Left ventricle myocardium inferior (tissue), 1 donor: ENCODE measurements around the gene RPH3AL. TPM values are rescaled to one million over a fixed set of nuclear protein-coding genes. Genes with fewer than 3 reads are reported as not detected.
"Not testable (repeated sequence)": the region's sequence is repeated elsewhere in the genome, so short reads cannot be mapped to it uniquely, and the experiment has no call there.

ENCODE experiments used
- DNase-seq: peaks from one replicate; pipeline ENCODE4 v3.0.0-alpha.2; 2020
- H3K27ac ChIP-seq: fragments of 200-600 bp; replicated peaks from 2 replicates; pipeline ENCODE4 v1.8.0; 2021
- H3K27me3 ChIP-seq: fragments of 200-600 bp; 2 replicates; pipeline ENCODE4 v1.8.0; 2021; ENCODE audit warnings: low read depth
- H3K36me3 ChIP-seq: fragments of 200-600 bp; 2 replicates; pipeline ENCODE4 v1.8.0; 2021
- H3K4me1 ChIP-seq: fragments of 200-600 bp; 2 replicates; pipeline ENCODE4 v1.8.0; 2021
- H3K4me3 ChIP-seq: fragments of 200-600 bp; 2 replicates; pipeline ENCODE4 v1.8.0; 2021; ENCODE audit warnings: mild to moderate bottlenecking, moderate library complexity
- H3K9me3 ChIP-seq: fragments of 200-600 bp; replicated peaks from 2 replicates; pipeline ENCODE4 v1.8.0; 2021
- intact Hi-C: fragments of 100-400 bp; cut with micrococcal nuclease; formaldehyde crosslinking; loops from one replicate; pipeline ENCODE4 v1.11.0; 2022
- total RNA-seq: library from RNA; stranded (reverse); fragmentation: NEBNext Ultra II Directional; extraction: Animal tissue kit (Norgen Biotek cat#: 25700); gene quantifications from one replicate; pipeline ENCODE4 v1.2.1, GENCODE V29; 2021
- TF ChIP-seq, protein P1 (sequence below): fragments of 200-600 bp; IDR thresholded peaks from 2 replicates; pipeline ENCODE4 v1.8.0; 2021; ENCODE audit warnings: antibody characterized with exemption, mild to moderate bottlenecking, borderline replicate concordance
- donor health status: DM: no; HTN: yes; CAD: no; lungs with severe emphysema.

Gene RPH3AL
- total RNA-seq, 1 donor from 2014 or later = 4.0 TPM

DNA sequence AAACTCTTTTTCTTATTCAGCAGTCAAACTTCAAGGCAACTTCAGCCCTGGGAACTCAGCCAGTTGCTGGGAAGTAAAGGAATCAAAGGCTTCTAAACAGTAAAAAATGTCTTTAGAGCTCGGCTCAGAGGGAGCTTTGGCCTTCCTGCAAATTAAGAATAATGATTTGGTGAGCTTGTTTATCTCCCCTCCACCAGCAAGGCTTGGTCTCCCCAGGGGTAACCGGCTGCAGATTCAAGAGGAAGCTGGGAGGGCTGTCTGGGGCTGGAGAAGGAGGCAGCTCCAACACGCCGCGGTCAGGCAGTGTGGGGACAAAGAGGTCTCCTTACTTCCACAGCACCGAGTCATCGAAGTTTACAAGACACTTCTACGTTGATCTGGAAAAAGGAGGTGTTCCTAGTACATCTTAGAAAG lies 153.4 kb downstream of the RPH3AL start:
- peak overlapping the region; percentile 40 for H3K4me3 ChIP-seq
- TF ChIP-seq, protein P1, sequence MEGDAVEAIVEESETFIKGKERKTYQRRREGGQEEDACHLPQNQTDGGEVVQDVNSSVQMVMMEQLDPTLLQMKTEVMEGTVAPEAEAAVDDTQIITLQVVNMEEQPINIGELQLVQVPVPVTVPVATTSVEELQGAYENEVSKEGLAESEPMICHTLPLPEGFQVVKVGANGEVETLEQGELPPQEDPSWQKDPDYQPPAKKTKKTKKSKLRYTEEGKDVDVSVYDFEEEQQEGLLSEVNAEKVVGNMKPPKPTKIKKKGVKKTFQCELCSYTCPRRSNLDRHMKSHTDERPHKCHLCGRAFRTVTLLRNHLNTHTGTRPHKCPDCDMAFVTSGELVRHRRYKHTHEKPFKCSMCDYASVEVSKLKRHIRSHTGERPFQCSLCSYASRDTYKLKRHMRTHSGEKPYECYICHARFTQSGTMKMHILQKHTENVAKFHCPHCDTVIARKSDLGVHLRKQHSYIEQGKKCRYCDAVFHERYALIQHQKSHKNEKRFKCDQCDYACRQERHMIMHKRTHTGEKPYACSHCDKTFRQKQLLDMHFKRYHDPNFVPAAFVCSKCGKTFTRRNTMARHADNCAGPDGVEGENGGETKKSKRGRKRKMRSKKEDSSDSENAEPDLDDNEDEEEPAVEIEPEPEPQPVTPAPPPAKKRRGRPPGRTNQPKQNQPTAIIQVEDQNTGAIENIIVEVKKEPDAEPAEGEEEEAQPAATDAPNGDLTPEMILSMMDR = no peak
- intact Hi-C loops = no loop called here

DNA sequence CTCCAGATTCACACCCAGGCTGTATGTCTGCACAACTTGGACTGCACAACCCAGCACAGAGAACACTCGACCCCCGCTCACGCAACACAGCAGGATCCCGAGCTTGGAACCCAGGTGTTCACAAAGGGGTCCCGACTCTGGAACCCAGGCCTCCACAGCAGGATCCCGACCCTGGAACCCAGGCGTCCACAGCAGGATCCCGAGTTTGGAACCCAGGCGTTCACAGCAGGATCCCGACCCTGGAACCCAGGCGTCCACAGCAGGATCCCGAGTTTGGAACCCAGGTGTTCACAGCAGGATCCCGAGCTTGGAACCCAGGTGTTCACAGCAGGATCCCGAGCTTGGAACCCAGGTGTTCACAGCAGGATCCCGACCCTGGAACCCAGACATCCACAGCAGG lies 154.4 kb downstream of the RPH3AL start:
- H3K9me3 ChIP-seq, intact Hi-C loops, H3K4me3 ChIP-seq, DNase-seq, H3K27ac ChIP-seq, H3K36me3 ChIP-seq: not testable (repeated sequence)
- peaks cover 31% of the 10 kb centered on the region for H3K4me1 ChIP-seq
- H3K27me3 ChIP-seq = peaks cover 49% of the 10 kb centered on the region

More for the DNA sequence above, 153.4 kb downstream of the RPH3AL start:
- peaks cover 31% of the 10 kb centered on the region for H3K4me1 ChIP-seq
- peak overlapping the region; percentile 52 for H3K27ac ChIP-seq
- H3K36me3 ChIP-seq = no peaks in the 10 kb centered on the region
- peaks cover 40% of the 10 kb centered on the region for H3K27me3 ChIP-seq
- no peaks in the 10 kb centered on the region for H3K9me3 ChIP-seq
- DNase-seq = no peak

- Histone ChIP-seq H3K9me3 (no peaks in the 10 kb centered on the region), H3K4me1 (peaks cover 31% of the 10 kb centered on the region), H3K27me3 (peaks cover 55% of the 10 kb centered on the region), H3K27ac (no peak overlapping the region), H3K36me3 (no peaks in the 10 kb centered on the region), H3K4me3 (no peak overlapping the region)
- TF ChIP-seq, protein P1 = no peak
- intact Hi-C loops = no loop called here
- DNase-seq = no peak
Measured at GRCh38 chr17:197352-197751, 155.3 kb downstream of the RPH3AL start.

DNA sequence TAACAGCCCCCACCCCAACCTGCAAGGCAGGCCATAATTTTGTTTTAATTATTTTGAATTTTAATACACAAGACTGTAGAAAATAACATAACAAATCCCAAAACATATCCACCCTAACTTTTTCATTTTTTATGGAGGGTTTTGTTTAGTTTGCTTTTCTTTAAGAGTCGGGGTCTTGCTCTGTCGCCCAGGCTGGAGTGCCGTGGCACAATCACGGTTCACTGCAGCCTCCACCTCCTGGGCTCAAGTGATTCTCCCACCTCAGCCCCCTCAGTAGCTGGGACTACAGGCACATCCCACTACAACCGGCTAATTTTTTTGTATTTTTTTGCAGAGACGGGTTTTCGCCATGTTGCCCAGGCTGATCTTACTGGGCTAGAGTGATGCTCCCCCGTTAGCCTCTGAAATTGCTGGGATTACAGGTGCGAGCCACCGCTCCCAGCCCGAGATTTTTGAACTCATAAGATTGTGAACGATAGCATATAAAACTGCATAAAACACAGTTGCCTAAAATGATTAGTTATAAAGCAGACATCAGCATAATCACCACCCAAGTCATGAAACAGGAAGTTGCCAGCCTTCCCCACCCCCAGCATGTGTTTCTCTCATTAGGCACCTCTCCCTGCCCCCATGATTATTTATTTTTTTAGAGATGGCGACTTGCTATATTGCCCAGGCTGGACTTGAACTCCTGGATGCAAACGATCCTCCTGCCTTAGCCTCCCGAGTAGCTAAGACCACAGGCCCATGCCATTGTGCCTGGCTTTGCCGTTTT lies 157.6 kb downstream of the RPH3AL start:
- no peak overlapping the region for H3K4me3 ChIP-seq
- H3K27me3 ChIP-seq = peaks cover 55% of the 10 kb centered on the region
- intact Hi-C loops = no loop called here
- H3K27ac ChIP-seq = no peak overlapping the region
- DNase-seq = no peak
- TF ChIP-seq, protein P1 = no peak
- no peaks in the 10 kb centered on the region for H3K9me3 ChIP-seq
- H3K4me1 ChIP-seq = peaks cover 22% of the 10 kb centered on the region
- H3K36me3 ChIP-seq = no peaks in the 10 kb centered on the region

GRCh38 chr17:193841-194806 lies 158.5 kb downstream of the RPH3AL start:
- peaks cover 55% of the 10 kb centered on the region for H3K27me3 ChIP-seq
- intact Hi-C loops = no loop called here
- H3K4me3 ChIP-seq = no peak overlapping the region
- no peak overlapping the region for H3K27ac ChIP-seq
- H3K36me3 ChIP-seq = no peaks in the 10 kb centered on the region
- DNase-seq = no peak
- TF ChIP-seq, protein P1 = no peak
- no peaks in the 10 kb centered on the region for H3K9me3 ChIP-seq
- peaks cover 13% of the 10 kb centered on the region for H3K4me1 ChIP-seq
